Stimulated activated CD8-positive, alpha-beta memory T cell treated with anti-CD3 and anti-CD28 coated beads, Interleukin-7, amount 100 ng/mL, for 4 hours (primary cell): ENCODE measurements around the gene SBF2.
"Not testable (repeated sequence)": the region's sequence is repeated elsewhere in the genome, so short reads cannot be mapped to it uniquely, and the experiment has no call there.

Experiments used
- DNase-seq, 2 donors: peaks; one replicate each; pipeline ENCODE4 v3.0.0-alpha.2; 2020; ENCODE audit warnings: low read depth in 2 of 2

The SBF2 gene

DNA sequence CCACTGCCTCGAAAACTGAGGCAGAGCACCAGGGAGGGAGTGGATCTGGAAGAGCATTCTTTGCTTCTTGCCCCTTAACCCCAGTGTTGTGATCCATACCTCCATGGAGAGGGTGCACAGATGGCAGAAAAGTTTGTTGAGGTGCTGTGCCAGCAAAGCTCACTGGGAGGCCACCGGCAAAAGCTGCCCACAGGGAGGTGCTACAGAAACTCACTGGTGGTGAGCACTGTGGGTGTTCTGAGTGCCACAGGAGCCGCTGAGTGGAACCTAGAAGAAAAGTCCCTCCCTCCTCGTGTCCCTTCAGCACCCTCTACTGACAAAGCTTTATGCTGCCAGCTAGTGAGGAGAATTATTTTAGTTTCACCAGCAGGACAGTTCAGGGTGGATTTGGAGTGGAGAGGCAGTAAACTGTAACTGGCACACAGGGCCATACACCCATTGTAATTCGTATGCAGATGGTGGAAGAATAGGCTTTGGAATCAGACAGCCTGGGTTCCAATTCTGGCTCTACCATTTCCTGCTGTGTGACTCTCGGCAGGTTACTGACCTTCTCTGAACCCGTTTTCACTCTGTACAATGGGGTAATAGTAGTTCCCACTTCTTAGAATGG, 545.6 kb downstream of the SBF2 start:
- peak; percentile 40 to 41 for DNase-seq

DNA sequence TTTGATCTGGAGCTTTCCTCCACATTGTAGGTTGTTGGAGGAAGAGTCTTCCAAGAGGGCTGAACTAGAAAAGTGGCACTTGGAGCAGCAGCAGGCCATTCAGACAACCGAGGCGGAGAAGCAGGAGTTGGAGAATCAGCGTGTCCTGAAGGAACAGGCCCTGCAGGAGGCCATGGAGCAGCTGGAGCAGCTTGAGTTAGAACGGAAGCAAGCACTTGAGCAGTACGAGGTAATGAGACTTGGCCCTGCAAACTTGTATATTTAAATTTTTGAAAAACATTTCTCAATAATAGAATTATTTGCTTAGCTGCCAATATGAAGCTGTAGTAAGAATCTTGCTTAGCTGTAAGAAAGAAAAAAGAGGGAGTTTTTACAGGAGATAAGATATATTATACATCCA, 546.2 kb downstream of the SBF2 start:
- no peak for DNase-seq

DNA sequence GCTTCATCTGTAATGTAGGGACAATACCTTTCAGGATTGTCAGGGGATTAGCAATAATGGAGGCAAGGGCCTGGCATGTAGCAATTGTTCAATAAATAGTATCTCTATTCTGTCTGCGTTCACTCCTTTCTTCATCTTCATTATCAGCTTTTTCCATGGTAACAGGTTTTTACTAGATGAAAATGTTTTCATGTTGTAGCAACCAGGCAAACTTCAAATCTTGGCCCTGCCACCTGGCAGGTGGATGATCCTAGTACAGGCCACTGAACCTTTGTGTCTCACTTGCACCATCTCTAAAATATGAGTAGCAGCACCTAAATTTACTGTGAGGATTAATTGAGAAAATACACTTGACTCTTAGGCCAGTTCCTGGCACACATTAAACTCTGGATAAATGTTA, 546.8 kb downstream of the SBF2 start:
- DNase-seq: no peak

DNA sequence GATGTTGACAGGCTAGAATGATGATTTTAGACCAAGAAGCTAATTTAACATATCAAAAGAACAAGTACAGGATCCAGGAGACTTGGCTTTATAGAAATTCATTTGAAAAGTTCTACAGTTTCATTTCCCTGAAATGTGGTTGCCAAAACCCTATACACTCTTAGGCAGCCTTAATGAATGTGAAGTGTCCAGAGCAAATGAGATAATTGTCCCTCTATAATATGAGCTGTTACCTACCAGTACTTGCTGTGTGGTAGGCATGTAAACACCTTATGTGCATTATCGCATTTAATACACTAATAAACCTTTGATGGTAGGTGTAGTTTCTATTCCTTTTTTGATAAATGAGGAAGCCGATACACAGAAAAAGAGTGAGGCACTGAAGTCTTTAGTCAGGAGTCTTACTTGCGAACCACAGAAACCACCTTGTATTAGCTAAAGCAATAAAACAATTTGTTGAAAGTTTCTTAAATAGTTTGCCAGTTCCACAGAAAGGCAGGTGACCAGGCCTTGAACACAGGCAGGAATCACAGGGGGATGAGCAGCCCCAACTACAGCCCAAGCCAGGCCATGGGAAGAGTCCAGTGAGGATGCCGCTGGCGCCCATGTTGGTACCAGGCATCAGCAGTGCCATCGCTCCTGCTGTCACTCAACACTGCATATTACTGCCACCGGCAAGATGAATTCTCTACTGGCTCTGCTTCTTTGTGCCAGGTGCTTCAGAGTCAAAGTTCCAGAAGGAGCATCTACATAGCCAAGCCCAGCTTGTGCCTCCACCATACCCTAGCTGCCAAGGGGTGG, 548.4 kb downstream of the SBF2 start:
- no peak for DNase-seq

DNA sequence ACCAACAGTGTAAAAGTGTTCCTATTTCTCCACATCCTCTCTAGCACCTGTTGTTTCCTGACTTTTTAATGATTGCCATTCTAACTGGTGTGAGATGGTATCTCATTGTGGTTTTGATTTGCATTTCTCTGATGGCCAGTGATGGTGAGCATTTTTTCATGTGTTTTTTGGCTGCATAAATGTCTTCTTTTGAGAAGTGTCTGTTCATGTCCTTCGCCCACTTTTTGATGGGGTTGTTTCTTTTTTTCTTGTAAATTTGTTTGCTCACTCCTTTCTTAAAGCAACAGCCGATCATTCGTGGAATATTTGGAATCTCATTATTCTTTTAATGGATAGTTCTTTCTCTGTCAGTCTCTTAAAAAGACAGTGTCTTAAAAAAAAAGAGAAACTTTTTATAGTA, 550.5 kb downstream of the SBF2 start:
- not testable (repeated sequence) for DNase-seq

DNA sequence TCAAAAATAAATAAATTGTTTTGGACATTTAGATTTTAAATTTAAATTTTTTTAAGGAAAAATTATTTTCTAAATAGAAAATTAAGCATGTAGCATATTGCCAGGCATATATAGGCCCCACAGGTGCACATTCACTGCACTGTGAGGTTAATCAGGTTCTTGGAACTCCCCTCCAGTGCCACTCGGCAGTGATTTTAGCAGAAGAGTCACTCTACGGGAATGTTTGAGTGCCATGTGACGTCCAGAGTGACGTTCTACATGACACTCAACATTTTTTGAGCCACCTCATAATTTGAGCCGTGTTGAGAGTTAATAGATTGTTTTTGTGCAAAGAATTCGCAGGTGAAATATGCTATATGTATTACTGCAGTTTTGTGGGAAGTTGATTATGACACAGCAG, 552.8 kb downstream of the SBF2 start:
- DNase-seq: no peak

DNA sequence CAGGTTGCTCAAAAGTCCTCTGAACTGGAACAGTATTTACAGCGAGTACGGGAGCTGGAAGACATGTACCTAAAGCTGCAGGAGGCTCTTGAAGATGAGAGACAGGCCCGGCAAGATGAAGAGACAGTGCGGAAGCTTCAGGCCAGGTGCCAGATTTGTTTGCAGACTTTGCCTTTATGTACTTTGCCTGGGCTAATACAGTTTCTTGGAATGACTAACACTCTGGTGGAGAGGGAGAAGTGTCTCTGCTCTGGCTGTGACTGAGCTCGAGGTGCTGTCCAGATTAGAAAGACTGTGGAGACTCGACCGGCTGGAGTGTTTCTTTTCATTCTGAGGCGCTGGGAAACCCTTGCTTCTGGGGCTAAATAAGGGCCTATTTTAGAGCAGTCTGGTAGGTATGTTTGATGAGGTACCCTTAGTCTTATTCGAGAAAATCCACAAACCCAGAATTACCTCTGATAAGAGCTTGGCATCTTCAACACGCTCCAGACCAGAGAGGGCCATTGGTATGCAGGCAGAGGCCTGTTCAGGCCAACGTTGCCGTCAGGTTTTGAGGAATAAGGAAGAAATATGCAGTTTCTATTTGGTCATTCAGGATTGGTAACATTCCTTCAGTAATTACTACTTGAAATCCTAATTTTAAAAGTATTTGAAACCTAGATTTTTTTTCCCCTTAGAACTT, 553.7 kb downstream of the SBF2 start:
- DNase-seq: no peak

DNA sequence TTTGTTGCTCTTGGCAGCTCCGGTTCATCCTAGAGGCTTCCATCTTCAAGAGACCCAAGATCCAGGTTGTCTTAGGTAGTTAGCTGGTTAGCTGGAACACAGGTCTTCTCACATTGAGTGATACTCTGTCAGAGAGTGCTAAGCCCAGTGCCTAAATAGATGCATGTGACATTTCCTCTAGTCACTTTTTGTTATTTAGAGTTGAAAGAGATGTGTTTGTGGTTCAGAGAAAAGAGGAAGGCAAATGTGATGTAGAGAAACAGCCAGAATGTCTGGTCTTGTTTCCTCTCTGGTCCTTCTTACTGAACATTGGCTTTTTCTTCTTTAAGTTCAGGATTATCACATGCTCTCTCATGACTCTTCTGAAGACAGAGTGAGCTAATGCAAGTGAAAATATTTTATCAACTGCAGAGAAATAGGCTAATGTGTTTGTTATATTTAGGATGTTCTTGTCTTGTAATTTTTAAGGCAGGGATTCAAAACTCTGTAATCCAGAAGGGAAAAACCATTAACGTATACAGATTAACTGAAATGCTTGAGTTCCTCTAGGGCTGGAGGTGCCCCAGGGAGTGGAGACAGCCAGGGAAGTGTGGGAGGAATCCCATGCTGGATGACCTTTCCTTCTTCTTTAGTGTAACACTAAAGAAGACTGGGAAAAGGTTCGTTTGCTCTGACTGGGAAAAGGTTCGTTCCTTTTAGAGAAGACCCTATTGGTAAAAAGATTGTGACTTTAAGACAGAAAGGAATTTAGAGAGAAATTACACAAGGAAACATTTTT, 554.7 kb downstream of the SBF2 start:
- no peak for DNase-seq

DNA sequence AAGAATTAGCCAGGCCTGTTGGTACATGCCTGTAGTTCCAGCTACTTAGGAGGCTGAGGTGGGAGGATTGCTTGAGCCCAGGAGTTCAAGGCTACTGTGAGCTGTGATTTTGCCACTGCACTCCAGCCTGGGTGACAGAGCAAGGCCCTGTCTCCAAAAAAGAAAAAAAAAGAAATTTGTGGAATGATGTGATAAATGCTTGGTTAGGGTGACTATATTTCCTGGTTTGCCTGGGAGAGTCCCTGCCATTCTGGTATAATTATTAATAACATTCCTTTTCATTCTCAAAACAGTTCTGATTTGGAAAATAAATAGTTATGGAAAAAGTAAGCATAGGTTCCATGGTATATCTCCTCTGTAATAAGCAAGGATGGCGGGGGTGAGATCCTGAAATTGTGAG, 555.3 kb downstream of the SBF2 start:
- no peak for DNase-seq

DNA sequence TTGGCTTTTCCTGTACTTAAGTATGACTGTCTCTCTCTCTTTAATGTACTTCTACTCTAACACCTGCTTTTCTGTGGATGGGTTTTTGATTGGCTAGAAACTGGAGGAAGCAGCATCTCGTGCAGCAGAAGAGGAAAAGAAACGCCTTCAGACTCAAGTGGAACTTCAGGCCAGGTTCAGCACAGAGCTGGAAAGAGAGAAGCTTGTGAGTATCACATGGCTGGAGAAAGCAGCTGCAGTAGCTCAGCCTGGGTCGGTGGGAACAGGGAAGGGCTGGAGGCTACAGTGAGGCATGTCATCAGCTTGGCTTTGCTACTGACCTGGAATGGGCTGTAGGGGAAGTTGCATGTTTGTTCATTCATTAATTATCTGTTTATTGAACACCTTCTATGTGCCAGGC, 555.9 kb downstream of the SBF2 start:
- DNase-seq: no peak

DNA sequence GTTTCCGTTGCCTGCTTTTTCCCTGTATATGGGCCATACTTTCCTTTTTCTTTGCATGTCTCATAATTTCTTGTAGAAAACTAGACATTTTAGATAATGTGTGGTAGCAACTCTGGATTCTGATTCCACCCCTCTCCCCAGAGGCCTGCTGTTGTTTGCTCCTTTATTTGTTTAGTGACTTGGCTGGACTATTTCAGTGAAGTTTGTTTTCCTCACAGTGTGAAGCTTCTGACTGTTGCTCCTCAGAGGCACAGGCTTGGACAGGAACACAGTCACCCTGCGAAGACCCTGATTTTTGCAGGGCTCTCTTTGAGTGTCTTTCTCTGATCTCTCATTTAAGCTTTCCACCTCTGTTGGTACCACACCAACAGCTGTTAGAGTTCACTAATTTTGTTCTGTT, 557.7 kb downstream of the SBF2 start:
- no peak for DNase-seq

DNA sequence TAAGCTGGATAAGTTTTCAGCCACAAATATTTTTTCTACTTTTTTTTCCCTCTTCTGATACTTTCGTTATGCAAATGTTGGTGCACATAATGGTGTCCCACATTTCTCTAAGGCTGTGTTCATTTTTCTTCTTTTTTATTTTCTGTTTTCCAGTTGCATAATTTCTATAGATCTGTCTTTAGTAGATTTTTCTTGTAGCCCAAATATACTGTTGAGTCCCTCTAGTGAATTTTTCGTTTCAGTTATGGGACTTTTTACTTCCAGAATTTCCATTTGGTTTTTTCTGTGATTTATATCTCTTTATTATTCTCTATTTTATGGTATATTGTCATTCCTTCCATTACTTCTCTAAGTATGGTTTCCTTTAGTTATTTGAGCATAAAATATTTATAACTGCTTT, 558.1 kb downstream of the SBF2 start:
- no peak for DNase-seq

DNA sequence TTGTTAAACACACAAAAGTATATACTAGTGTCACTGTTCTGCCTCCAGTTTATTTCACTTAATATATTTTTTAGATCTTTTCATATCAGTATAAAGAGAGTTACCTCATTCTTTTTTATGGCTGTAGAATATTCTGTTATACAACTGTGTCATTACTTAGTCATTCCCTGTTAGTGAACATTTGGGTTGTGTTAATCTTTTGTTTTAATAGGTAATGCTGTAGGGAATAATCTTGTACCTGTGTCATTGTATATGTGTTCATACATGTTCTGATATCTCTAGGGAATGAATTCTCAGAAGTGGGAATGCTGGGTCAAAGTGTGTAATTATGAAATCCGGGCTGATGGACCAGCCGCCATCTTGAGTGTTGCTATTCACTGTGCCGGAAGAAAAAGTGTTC, 558.8 kb downstream of the SBF2 start:
- no peak for DNase-seq

DNA sequence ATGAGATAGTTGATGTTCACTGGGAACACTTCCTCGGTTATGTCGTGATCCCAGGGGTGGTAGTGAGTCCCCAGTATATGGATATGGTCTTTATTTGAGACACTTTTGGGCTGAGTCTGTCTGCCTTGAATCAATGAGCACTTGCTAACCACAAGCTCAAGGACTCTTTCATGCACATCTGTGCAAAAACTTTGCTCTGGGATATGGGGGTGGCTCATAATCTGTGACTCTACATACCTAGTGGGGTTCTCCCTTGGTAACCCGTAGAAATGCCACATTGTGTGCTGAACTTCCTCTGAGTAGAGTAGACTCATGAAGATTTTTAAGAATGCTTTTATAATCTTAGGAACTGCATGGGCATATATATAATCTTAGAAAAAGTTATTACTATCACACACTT, 560.8 kb downstream of the SBF2 start:
- DNase-seq: no peak

DNA sequence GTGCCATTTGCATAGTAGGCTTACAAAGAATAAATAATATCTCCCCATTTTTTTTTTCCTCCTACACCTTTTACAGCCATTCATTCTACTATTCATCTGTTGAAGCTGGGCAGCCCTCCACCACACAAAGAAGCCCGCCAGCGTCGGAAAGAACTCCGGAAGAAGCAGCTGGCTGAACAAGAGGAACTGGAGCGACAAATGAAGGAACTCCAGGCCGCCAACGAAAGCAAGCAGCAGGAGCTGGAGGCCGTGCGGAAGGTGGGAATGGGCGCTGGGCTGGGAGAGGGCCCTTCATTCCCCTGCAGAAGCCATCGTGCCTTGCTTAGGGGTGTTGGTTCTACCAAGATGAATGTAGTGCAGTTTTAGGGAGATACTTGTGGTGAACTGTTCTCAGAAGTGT, 561.6 kb downstream of the SBF2 start:
- no peak for DNase-seq

DNA sequence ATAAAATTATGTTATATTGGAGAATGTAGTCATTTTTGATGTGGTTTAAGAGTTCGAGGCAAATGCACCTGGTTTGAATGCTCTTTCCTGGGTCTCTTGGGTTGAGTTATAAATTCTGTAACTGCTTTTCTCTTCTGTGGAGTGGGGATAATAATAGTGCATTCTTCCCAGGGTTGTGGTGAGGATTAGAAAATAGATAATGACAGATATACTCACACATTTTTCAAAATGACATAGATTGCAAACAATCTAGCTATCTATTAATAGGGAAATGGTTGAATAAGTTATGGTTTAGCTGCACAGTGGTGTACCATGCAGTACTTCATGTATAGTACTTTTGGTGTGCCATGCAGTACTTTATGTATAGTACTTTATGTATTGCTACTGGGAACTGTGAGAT, 562.8 kb downstream of the SBF2 start:
- no peak for DNase-seq
